Spleen (tissue), 7 donors: ENCODE data around the gene LRBA.

Experiments
- POLR2A ChIP-seq, 3 donors: fragments of 450-650 bp; IDR thresholded peaks; one replicate each; pipeline ENCODE4 v1.5.1; 2017; ENCODE audit warnings: antibody characterized with exemption in 3 of 3, mild to moderate bottlenecking in 1 of 3
- TF ChIP-seq, protein P1 (sequence below), 11 experiments: fragments of 200-600 bp in 7 of 11; fragments of 450-650 bp in 4 of 11; sonication (generic) in 4 of 11; IDR thresholded peaks in 8 of 11; conservative IDR thresholded peaks in 3 of 11; 1 replicate in 7 of 11; 2 replicates in 4 of 11; pipeline versions ENCODE4 v1.4.0 to v1.8.0; 2016 to 2021; ENCODE audit warnings: antibody characterized with exemption in 11 of 11, inconsistent platforms in 4 of 11, mild to moderate bottlenecking in 1 of 11
- donor health status: DM: no; HTN: no; CAD: no; lungs with moderate emphysema.
- donor health status: DM: no; HTN: no; CAD: no.
- donor health status: DM: no; HTN: no; CAD: no.

DNA sequence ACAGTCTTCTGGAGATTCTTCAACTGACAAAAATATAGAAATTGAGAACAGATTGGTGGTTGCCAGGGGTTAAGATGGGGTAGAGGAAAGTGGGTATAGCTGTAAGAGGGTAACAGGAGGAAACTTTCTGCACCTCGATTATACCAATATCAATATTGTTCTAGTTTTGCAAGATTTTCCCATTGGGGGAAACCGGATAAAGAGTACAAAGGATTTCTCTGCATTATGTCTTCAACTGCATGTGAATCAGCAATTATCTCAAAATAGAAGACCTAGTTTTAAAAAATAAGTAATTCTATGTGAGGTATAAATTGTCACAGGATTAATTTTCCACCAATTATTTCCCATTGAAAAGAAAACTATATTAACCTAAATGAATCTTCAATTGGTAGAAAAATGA is 65.7 kb downstream of the LRBA start:
- TF ChIP-seq, protein P1, sequence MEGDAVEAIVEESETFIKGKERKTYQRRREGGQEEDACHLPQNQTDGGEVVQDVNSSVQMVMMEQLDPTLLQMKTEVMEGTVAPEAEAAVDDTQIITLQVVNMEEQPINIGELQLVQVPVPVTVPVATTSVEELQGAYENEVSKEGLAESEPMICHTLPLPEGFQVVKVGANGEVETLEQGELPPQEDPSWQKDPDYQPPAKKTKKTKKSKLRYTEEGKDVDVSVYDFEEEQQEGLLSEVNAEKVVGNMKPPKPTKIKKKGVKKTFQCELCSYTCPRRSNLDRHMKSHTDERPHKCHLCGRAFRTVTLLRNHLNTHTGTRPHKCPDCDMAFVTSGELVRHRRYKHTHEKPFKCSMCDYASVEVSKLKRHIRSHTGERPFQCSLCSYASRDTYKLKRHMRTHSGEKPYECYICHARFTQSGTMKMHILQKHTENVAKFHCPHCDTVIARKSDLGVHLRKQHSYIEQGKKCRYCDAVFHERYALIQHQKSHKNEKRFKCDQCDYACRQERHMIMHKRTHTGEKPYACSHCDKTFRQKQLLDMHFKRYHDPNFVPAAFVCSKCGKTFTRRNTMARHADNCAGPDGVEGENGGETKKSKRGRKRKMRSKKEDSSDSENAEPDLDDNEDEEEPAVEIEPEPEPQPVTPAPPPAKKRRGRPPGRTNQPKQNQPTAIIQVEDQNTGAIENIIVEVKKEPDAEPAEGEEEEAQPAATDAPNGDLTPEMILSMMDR (IDR thresholded peaks at IDR 0.05 in 8 of 11, conservative IDR thresholded peaks at IDR 0.05 in 3 of 11) = no peak
- TF ChIP-seq POLR2A (IDR thresholded peaks at IDR 0.05) = no peak
